ENCODE data around the gene TRPM2. TPM values are rescaled to one million over a fixed set of nuclear protein-coding genes. Genes with fewer than 3 reads are reported as not detected.

TRPM2 gene
- total and polyA plus RNA-seq, 2 of the 8 experiments (the other 6 are each of a cell fraction or from before 2014, with no cell fraction given), result 0.27 to 0.28 TPM

GRCh38 chr21:44405091-44405947 lies 51.9 kb downstream of the TRPM2 start:
- TF ChIP-seq SIRT6 (IDR thresholded peaks at IDR 0.05; ENCODE audit: low read length), result no peak
- Histone ChIP-seq H3K4me3 (ENCODE audit: extremely low read depth in 1 of 4, insufficient read depth in 2 of 4, low read depth in 3 of 4, low read length in 4 of 4) (no peak overlapping the region), H3K79me1 (ENCODE audit: low read depth, low read length) (no peaks in the 10 kb centered on the region), H2AK5ac (ENCODE audit: low read depth, low read length) (no peak overlapping the region), H2BK120ac (replicated peaks; ENCODE audit: low read depth, low read length) (no peak overlapping the region), H4K91ac (replicated peaks; ENCODE audit: insufficient read length, low read length) (no peak overlapping the region), H3K79me2 (ENCODE audit: control insufficient read depth in 1 of 2, insufficient read depth in 2 of 2, low read length in 2 of 2) (no peaks in the 10 kb centered on the region; a peak in 1 of 4 replicates), H4K5ac (ENCODE audit: insufficient read length, low read depth, low read length) (no peak overlapping the region), H3K23ac (ENCODE audit: insufficient read length) (no peak overlapping the region), H4K8ac (ENCODE audit: extremely low read depth, insufficient read depth, low read length) (no peak overlapping the region), H3K4me1 (replicated peaks in 1 of 4; ENCODE audit: control insufficient read depth in 3 of 4, insufficient read depth in 4 of 4, low read length in 3 of 4) (no peaks in the 10 kb centered on the region), H3K27me3 (replicated peaks in 1 of 4; ENCODE audit: control insufficient read depth in 3 of 4, extremely low read depth in 1 of 4, insufficient read depth in 3 of 4, low read length in 3 of 4) (no peaks in the 10 kb centered on the region), H3K27ac (ENCODE audit: low read depth, low read length) (no peak overlapping the region), H3K23me2 (ENCODE audit: low read depth, low read length) (no peaks in the 10 kb centered on the region), H2BK20ac (ENCODE audit: low read length) (no peak overlapping the region), H3K14ac (ENCODE audit: insufficient read length) (no peak overlapping the region), H2BK15ac (ENCODE audit: low read length) (no peak overlapping the region), H4K20me1 (replicated peaks in 1 of 2; ENCODE audit: control insufficient read depth in 1 of 2, insufficient read depth in 2 of 2, low read length in 2 of 2) (peaks cover 0 to 2% of the 10 kb centered on the region in 2 experiments), H2BK5ac (ENCODE audit: low read depth, low read length) (no peak overlapping the region), H3K9me3 (ENCODE audit: insufficient read depth in 2 of 2, low read depth in 1 of 2, low read length in 1 of 2) (peaks cover 14 to 17% of the 10 kb centered on the region in 2 experiments), H3K56ac (replicated peaks; ENCODE audit: insufficient read length, low read depth, low read length) (no peak overlapping the region), H3K4ac (replicated peaks; ENCODE audit: insufficient read length, low read depth, low read length) (no peak overlapping the region), H3K4me2 (ENCODE audit: insufficient read depth in 1 of 2, low read depth in 2 of 2, low read length in 2 of 2) (no peak overlapping the region), H3K9ac (replicated peaks in 1 of 4; ENCODE audit: extremely low read depth in 1 of 4, low read depth in 3 of 4, low read length in 3 of 4) (no peak overlapping the region), H3K18ac (ENCODE audit: extremely low read depth, low read length) (no peak overlapping the region), H3K36me3 (ENCODE audit: control insufficient read depth in 2 of 4, insufficient read depth in 4 of 4, low read length in 3 of 4) (no peaks in the 10 kb centered on the region; a peak in 1 of 8 replicates), H2BK12ac (ENCODE audit: low read depth, low read length) (no peak overlapping the region), H2AFZ (ENCODE audit: low read length) (no peak overlapping the region)
- ChIA-PET POLR2A (ENCODE audit: partially characterized antibody) (interaction anchor here (1.1 kb wide), 1 partner anchor 9 kb away, joined by 3 read pairs; no protein-coding TSS in a partner anchor), CTCF (ENCODE audit: partially characterized antibody) (interaction anchor here (0.7 to 1.2 kb wide), 2 partner anchors 17 to 29 kb away, joined by 4 to 5 read pairs; no protein-coding TSS in a partner anchor)
- DNase-seq (ENCODE audit: low read depth in 1 of 2, low spot score in 2 of 2) (no peak), FAIRE-seq (no peak)
- 86% methylated on average over 32 of the region's 34 CpGs; no CpG with 5 or more reads in 1 of the 2 experiments for WGBS, 2 experiments (ENCODE audit: extremely low coverage in 1 of 2, insufficient coverage in 1 of 2, insufficient read length in 1 of 2, insufficient replicate concordance in 2 of 2, low coverage in 1 of 2, low lambda C conversion rate in 2 of 2, missing lambda C conversion rate in 1 of 2)

Measured in H1 (cell line).